Measurements from ENCODE around the gene WDR82. TPM values are rescaled to one million over a fixed set of nuclear protein-coding genes. Genes with fewer than 3 reads are reported as not detected.

The WDR82 gene
- total and polyA plus RNA-seq, 9 of the 15 experiments (the other 6 are each of a cell fraction or from before 2014, with no cell fraction given): 6.4 to 62.9 (median 37.1) TPM

- peak in 1 of 4 experiments; percentile 23 for DNase-seq (ENCODE audit: extremely low read depth in 1 of 4, low spot score in 3 of 4)
- Histone ChIP-seq H3K27ac (ENCODE audit: extremely low read depth, low read depth, low read length) (no peak overlapping the region), H3K9me3 (replicated peaks; ENCODE audit: control insufficient read depth, insufficient read depth, low read depth, low read length) (no peaks in the 10 kb centered on the region), H2AFZ (ENCODE audit: low read depth, low read length) (no peak overlapping the region), H3K79me2 (ENCODE audit: control insufficient read depth, insufficient read depth, low read length) (no peaks in the 10 kb centered on the region), H3K9me1 (ENCODE audit: control insufficient read depth, insufficient read depth, low read length) (no peaks in the 10 kb centered on the region), H3K4me2 (ENCODE audit: insufficient read depth, low read length) (no peak overlapping the region), H3K9ac (ENCODE audit: insufficient read depth in 1 of 2, low read depth in 2 of 2, low read length in 2 of 2) (no peak overlapping the region), H4K20me1 (replicated peaks; ENCODE audit: control insufficient read depth, insufficient read depth, low read length) (no peaks in the 10 kb centered on the region), H3K4me1 (replicated peaks in 1 of 2; ENCODE audit: control insufficient read depth in 2 of 2, insufficient read depth in 2 of 2, low read length in 2 of 2) (peaks cover 4 to 14% of the 10 kb centered on the region in 2 experiments; a peak in 2 of 5 replicates), H3K27me3 (ENCODE audit: control insufficient read depth in 2 of 2, insufficient read depth in 2 of 2, low read length in 2 of 2) (no peaks in the 10 kb centered on the region), H3K4me3 (no peak overlapping the region), H3K36me3 (ENCODE audit: control insufficient read depth, insufficient read depth, low read length) (no peaks in the 10 kb centered on the region)
- 73% methylated on average over 2 of the region's 9 CpGs for WGBS (ENCODE audit: insufficient coverage, low coverage, missing lambda C conversion rate)
- in situ Hi-C loops (cut with MboI) (no loop called here), intact Hi-C loops (cut with micrococcal nuclease) (no loop called here)
- CTCF ChIA-PET (ENCODE audit: low intra/inter-chr PET ratio): interaction anchor here (0.6 kb wide), 1 partner anchor 16 kb away, joined by 3 read pairs; no protein-coding TSS in a partner anchor
- TF ChIP-seq ZNF431 (CRISPR knock-in tag; IDR thresholded peaks at IDR 0.05) (no peak), ZNF511 (CRISPR knock-in tag; IDR thresholded peaks at IDR 0.05) (no peak), RFX1 (IDR thresholded peaks at IDR 0.05) (peak; percentile 85)
- FAIRE-seq: no peak
- POLR2A ChIA-PET: interaction anchor here (0.6 kb wide), 1 partner anchor 12 kb away, joined by 4 read pairs; no protein-coding TSS in a partner anchor
- ATAC-seq: no peak
- no TSS peak for BruUV-seq (replicated peaks)
Measured at GRCh38 chr3:52311576-52312119, 33.2 kb upstream of the WDR82 start.

GRCh38 chr3:52310861-52311575, 32.6 kb upstream of the WDR82 start:
- CTCF ChIA-PET (ENCODE audit: low intra/inter-chr PET ratio): interaction anchor here (0.6 kb wide), 1 partner anchor 16 kb away, joined by 3 read pairs; no protein-coding TSS in a partner anchor
- no peaks in the 10 kb centered on the region for H3K36me3 ChIP-seq (ENCODE audit: control insufficient read depth, insufficient read depth, low read length)
- ATAC-seq (no peak), DNase-seq (ENCODE audit: extremely low read depth in 1 of 4, low spot score in 3 of 4) (no peak), FAIRE-seq (no peak)
- no peak overlapping the region for H3K27ac ChIP-seq (ENCODE audit: extremely low read depth, low read depth, low read length)
- peaks cover 4 to 14% of the 10 kb centered on the region in 2 experiments; a peak in 2 of 5 replicates for H3K4me1 ChIP-seq (replicated peaks in 1 of 2; ENCODE audit: control insufficient read depth in 2 of 2, insufficient read depth in 2 of 2, low read length in 2 of 2)
- POLR2A ChIA-PET: no interaction called here
- in situ Hi-C loops (cut with MboI): no loop called here
- H3K79me2 ChIP-seq (ENCODE audit: control insufficient read depth, insufficient read depth, low read length): no peaks in the 10 kb centered on the region
- H2AFZ ChIP-seq (ENCODE audit: low read depth, low read length): no peak overlapping the region
- BruUV-seq (replicated peaks): no TSS peak
- H3K9me3 ChIP-seq (replicated peaks; ENCODE audit: control insufficient read depth, insufficient read depth, low read depth, low read length): no peaks in the 10 kb centered on the region
- H3K4me3 ChIP-seq: no peak overlapping the region
- no peaks in the 10 kb centered on the region for H3K27me3 ChIP-seq (ENCODE audit: control insufficient read depth in 2 of 2, insufficient read depth in 2 of 2, low read length in 2 of 2)
- intact Hi-C loops (cut with micrococcal nuclease): no loop called here
- no peak overlapping the region for H3K4me2 ChIP-seq (ENCODE audit: insufficient read depth, low read length)
- no peaks in the 10 kb centered on the region for H4K20me1 ChIP-seq (replicated peaks; ENCODE audit: control insufficient read depth, insufficient read depth, low read length)
- 62% methylated on average over 4 of the region's 9 CpGs for WGBS (ENCODE audit: insufficient coverage, low coverage, missing lambda C conversion rate)
- no peak overlapping the region for H3K9ac ChIP-seq (ENCODE audit: insufficient read depth in 1 of 2, low read depth in 2 of 2, low read length in 2 of 2)
- no peaks in the 10 kb centered on the region for H3K9me1 ChIP-seq (ENCODE audit: control insufficient read depth, insufficient read depth, low read length)
- TF ChIP-seq ZNF165 (CRISPR knock-in tag; IDR thresholded peaks at IDR 0.05; ENCODE audit: borderline replicate concordance) (no peak), CLOCK (CRISPR knock-in tag; IDR thresholded peaks at IDR 0.05; ENCODE audit: borderline replicate concordance) (no peak), LCOR (CRISPR knock-in tag; IDR thresholded peaks at IDR 0.05) (no peak), ZNF583 (CRISPR knock-in tag; IDR thresholded peaks at IDR 0.05) (no peak), SOX6 (IDR thresholded peaks at IDR 0.05) (no peak), C11orf30 (IDR thresholded peaks at IDR 0.05; ENCODE audit: low read depth) (no peak), NCOA1 (IDR thresholded peaks at IDR 0.05; ENCODE audit: low read depth) (no peak), BACH1 (tag; IDR thresholded peaks at IDR 0.05) (no peak), SMARCA4 (IDR thresholded peaks at IDR 0.05) (no peak)
